Lung microvascular endothelial cell (primary cell): ENCODE results near the gene XAF1. TPM values are rescaled to one million over a fixed set of nuclear protein-coding genes. Genes with fewer than 3 reads are reported as not detected.
"Not testable (repeated sequence)": the region's sequence is repeated elsewhere in the genome, so short reads cannot be mapped to it uniquely, and the experiment has no call there.

Experiments
- DNase-seq, 2 donors: peaks; one replicate each; pipeline versions ENCODE4 v3.0.0 to v3.0.0-alpha.2; 2010; ENCODE audit warnings: low read depth in 2 of 2
- total RNA-seq: library from RNA; depleted of rRNA; stranded (reverse); fragments of >200 nt; gene quantifications from 2 replicates; pipeline ENCODE4 v1.2.1, GENCODE V29; 2014

XAF1 gene
- 0.79 and 2.6 TPM in 2 replicates for total RNA-seq

DNA sequence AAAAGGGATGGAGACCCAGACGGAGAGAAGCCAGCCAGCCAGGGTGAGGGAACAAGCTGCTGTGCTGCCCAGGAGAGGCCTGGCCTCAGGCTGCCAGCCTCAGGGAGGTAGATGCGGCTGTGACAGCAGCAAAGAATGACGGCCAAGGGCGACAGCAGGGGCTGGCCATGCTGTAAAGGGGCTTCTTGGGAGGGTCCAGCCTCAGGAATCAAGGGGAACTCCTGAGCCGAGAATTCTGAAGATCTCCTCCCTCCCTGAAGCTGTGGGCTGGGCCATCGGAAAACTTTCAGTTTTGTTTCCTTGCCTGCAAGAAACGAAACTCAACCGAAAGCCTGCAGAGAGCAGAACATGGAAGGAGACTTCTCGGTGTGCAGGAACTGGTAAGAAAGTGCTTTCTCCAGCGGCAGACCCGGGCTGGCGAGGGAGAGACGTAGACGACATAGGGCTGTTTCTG is at the start of gene XAF1:
Gene XAF1 (plus strand): TSS at position 316 of the 454 bp plus-strand sequence. CDS start 33 bp downstream, at position 349.
- DNase-seq: peak in 1 of 2 donors; percentile 83

DNA sequence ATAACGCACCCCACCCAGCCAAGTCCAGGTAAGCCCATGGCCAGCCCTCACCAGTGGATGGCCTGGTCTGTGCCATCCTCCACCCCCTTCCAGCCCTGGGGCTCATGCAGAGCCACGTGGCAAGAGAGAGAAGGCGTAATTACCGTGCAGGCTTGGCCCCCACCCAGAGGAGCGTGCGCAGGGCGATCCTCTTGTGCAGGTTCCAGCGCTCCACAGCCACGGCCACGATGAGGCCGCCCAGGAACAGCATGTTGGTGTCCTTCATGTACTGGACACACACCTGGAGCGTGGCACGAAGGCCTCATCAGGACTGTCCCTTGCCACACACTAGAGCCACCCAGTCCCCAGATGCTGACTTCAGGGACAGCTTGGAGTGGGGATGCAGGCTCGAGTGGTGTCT is 49.3 kb upstream of the XAF1 start:
- DNase-seq: no peak

GRCh38 chr17:6706996-6707395 is 48.9 kb upstream of the XAF1 start:
- no peak for DNase-seq

DNA sequence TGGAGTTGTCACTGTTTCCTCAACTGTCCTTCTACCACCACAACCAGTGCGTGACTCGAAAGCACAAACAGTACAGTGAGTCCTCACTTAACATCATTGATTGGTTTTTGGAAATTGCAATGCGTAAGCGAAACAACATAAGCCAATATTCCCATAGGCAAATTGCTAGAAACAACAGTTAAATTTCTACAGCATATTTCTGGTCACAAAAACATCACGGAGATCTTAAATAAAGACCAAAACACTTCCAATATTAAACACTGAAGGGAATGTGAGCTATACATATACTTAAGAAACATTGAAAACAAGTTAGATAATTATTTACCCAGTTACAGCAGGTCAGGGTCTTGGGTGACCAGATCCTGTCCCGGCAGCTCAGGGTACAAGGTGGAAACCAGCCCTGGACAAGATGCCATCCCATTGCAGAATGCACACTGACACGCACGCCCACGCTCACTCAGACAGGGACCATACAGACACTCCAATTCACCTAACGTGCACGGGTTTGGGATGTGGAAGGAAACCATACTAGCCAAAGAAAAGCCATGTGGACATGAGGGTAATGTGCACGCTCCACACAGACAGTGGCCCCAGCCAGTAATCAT is 47.4 kb upstream of the XAF1 start:
- DNase-seq: no peak

DNA sequence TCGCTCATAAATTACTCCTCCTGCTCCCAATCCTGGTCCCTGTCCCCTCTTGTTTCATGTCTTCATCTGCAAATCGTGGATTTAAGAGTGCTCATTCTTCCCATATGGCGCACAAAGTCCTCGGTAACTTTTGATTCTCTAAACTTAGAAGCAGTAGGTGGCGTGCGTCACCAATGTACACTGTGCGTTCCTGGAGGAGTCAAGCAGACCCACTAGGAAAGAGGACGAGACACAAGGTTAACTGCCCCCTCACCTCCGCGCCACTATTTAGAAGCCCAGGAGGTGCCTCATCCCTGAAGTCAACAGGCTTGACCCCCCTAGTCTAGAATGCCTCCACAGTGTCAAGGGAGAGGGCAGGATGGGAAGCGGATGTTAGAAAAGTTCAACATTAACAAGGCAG is 45.5 kb upstream of the XAF1 start:
- no peak for DNase-seq

DNA sequence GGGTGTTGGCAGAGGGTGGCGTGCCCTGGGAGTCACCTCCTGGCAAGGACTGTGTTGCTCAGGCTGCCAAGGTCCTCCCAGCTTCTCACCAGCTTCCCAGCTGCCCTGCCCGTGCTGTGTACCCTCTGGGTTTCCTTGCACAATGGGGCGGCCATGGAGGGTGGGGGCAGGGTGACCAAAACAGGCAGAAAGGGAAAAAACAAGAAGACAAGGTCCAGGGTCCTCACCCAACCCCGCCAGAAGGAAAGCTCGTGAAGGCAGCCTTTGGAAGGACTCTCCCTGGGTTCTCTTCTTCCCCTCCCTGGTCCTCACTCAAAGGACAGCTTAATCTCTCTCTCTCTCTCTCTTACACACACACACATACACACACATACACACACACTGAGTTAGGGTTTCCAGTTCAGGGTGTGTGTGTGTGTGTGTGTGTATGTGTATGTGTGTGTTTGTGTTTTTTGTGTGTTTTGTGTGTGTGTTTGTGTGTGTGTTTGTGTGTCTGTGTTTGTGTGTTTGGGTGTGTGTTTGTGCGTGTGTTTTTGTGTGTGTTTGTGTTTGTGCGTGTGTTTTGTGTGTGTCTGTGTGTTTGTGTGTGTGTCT is 44.7 kb upstream of the XAF1 start:
- DNase-seq: no peak

DNA sequence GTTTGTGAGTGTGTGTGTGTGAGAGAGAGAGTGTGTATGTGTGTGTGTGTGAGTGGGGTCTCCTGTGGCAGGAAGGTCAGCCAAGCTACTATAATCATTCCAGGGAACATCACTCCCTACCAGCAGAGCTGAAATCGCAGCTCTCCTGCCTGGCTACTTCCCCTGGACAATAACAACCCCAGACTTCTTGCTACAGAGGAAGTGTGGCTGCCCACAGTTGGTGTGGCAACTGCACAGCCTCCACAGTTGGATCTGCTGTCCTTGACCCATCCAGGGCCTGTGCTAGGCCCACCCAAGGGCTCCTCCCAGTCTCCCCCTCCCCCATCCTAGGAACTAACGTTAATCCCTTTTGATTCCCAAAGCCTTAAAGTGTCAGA is 44.2 kb upstream of the XAF1 start:
- DNase-seq: no peak

- no peak for DNase-seq
Measured at GRCh38 chr17:6712058-6712853, 43.6 kb upstream of the XAF1 start.

DNA sequence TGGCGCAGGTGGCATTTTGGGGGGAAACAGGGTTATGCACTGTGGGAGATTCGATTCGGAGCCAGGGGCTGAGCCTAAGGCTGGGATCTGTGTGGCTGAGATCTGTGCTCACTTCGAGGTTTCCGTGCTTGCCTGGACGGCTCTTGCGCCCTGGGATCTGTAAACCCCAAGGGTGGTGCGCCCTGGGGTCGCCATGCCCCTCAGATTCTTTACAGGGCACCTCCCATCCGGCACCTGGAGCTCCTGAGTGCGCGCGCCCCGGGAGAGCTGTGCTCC is 43.1 kb upstream of the XAF1 start:
- DNase-seq: no peak

DNA sequence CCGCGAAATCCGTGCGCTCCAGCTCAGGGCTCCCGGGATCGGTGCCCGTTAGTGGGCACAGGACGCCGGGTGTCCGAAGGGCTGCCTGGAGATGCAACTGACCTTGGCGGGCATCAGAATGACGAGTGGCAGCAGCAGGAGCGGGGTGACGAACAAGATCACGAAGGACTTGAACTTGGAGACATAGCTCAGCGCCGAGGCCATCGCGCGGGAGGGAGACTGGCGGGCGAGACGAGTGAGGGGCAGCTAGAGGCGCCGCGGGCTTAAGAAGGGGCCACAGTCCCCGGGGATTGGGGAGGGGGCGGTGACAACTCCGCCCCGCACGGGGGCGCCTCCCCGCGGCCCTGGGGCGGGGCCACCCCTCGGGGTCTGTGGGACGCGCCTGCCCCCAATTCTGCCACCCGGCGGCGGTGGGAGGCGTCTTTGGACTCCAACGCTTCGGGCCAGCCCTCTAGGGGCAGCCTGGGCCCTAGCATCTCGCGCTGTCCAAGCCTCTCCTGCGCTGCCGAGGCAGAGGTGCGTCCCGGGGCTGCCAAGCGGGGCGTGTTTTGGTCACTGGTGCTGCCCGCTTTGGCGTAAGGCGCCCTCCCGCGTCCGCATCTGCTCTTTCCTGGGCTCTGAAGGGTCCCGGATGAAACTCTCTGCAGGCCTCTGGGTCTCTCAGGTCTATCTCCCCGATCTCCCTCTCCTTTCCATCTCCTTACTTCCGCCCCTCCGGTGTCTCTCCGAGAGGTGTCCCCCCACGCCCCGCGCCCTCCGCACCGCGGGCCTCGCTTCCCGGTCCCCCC is 42.5 kb upstream of the XAF1 start, which contains the start of gene SLC13A5:
Gene SLC13A5 (minus strand): TSS at position 240 of the 788 bp plus-strand sequence. CDS start 36 bp downstream, at position 204.
- peak; percentile 12 to 35 for DNase-seq

DNA sequence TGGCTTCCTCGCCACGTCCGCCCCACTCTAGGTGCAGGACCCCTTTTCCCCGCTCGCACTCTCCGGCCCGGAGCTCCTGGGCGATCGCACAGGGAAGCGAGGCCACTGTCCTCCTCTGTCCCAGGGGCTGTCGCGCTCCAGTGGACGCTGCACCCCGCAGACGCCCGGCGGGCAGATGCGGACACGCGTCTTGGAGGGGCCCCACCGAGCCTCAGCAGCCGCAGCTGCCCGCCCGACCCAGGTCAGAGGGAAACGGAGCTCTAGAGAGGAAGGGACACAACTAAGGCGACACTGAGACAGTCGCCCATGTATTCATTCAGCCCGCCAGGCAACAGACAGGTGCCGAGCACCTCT is 42.0 kb upstream of the XAF1 start:
- DNase-seq: no peak

GRCh38 chr17:6714315-6714874 is 41.5 kb upstream of the XAF1 start:
- no peak for DNase-seq

DNA sequence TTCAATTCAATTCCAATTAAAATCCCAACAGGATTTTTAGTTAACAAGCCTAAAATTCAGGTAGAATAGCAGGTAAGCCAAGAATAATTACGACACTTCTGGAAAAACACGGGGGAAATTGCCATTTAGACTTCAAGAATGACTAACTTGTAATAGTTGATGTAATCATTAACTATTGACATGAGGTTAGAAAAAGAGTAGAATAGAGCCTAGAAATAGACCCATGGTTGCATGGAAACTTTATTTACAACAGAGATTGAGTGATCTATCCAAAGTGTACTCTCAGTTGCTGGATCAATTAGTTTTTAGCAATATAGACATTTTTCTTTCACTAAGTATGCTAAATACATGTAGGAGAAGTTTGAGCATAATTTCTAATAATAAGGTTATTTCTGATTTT is 39.1 kb upstream of the XAF1 start:
- no peak for DNase-seq

- DNase-seq: no peak
Measured at GRCh38 chr17:6721744-6722143, 34.1 kb upstream of the XAF1 start.

- no peak for DNase-seq
Measured at GRCh38 chr17:6724009-6724408, 31.8 kb upstream of the XAF1 start.

DNA sequence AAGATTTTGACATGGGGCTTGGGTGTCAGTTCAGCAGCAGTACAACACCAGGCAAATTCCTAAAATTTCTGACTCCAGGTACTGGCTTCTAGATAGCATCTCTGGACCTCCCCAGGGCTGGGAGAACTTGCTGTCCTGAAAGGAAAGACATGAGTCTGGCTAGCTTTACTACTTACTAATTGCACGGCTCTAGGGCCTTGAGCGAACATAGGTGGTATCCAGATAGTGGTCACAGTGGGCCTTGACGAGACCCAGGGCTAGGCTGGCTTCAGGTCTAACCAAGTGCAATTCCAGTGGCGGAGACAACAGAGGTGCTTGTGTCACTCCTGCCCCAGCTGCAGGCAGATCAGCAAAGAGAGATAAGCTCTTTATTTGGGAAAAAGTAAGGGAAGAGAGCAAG is 26.3 kb upstream of the XAF1 start:
- no peak for DNase-seq

DNA sequence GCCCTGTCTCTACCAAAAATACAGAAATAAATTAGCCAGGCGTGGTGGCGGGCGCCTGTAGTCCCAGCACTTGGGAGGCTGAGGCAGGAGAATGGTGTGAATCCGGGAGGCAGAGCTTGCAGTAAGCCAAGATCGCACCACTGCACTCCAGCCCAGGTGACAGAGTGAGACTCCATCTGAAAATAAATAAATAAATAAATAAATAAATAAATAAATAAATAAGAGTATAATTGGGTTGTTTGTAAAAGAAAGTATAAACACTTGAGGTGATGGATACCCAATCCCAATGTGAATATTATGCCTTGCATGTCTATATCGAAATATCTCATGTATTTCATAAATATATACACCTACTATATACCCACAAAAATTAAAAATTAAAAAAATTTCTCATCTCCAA is 9.2 kb upstream of the XAF1 start:
- DNase-seq: not testable (repeated sequence)

- DNase-seq: no peak
Measured at GRCh38 chr17:6748617-6749016, 7.2 kb upstream of the XAF1 start.

GRCh38 chr17:6749519-6749918 is 6.3 kb upstream of the XAF1 start:
- peak in 1 of 2 donors; percentile 57 for DNase-seq

- peak; percentile 96 to 98 for DNase-seq
Measured at GRCh38 chr17:6752068-6752909, 3.6 kb upstream of the XAF1 start.

DNA sequence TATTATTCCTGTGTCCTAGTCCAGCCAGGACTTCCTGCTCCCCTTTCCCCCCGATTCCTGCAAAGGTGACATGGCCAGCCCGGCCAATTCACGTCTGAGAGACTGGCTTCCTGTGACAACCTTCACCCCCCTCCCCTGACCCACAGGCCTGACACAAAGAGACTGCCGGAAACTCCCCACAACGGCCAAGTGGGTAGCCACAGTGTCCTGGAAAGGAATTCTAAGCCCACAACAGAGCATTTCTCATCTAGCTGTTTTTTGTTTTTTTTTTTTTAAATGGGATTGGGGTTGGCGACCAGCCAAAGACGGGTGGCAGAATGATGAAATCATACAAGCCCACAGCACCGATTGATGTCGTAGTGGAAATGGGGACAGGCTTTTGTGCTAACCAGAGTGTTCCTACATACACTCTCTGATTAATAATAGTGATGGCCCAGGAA is 2.8 kb upstream of the XAF1 start:
- DNase-seq: peak; percentile 88 to 98
